ENCODE results near the gene B2M. TPM values are rescaled to one million over a fixed set of nuclear protein-coding genes. Genes with fewer than 3 reads are reported as not detected.
"Not testable (repeated sequence)": the region's sequence is repeated elsewhere in the genome, so short reads cannot be mapped to it uniquely, and the experiment has no call there.

The B2M gene
- total RNA-seq, 1 experiment from 2014 or later: 5,459 TPM

DNA sequence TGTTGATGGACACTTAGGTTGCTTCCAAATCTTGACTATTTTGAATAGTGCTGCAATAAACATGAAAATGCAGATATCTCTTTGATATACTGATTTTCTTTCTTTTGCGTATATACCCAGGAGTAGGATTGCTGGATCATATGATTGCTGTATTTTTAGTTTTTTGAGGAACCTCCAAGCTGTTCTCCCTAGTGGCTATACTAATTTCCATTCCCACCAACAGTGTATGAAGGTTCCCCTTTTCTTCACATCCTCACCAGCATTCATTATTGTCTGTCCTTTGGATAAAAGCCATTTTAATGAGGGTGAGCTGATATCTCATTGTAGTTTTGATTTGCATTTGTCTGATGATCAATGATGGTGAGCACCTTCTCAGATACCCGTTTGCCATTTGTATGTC is 12.7 kb upstream of the B2M start:
- no peak for DNase-seq (ENCODE audit: low spot score)

DNA sequence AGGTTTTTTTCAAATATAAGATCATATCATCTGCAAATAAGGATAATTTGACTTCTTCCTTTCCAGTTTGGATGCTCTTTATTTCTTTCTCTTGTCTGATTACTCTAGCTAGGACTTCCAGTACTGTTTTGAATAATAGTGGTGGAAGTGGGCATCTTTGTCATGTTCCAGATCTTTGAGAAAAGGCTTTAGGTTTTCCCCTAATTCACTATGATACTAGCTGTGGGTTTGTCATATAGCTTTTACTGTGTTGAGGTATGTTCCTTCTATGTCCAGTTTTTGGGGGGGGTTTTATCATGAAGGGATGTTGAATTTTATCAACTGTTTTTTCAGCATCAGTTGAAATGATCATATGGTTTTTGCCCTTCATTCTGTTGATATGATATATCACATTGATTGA is 10.6 kb upstream of the B2M start:
- DNase-seq (ENCODE audit: low spot score): not testable (repeated sequence)

DNA sequence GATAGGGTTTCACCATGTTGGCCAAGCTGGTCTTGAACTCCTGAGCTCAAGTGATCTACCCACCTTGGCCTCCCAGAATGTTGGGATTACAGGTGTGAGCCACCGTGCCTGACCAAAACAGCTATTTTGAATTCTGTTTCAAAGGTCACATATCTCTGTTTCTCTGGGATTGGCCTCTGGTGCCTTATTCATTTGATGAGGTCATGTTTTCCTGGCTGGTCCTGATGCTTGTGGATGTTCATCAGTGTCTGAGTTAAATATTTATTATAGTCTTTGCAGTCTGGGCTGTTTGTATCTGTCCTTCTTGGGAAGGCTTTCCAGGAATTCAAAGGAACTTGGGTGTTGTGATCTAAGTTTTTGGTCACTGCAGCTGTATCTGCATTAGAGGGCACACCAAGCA is 5.3 kb upstream of the B2M start:
- DNase-seq (ENCODE audit: low spot score): no peak

DNA sequence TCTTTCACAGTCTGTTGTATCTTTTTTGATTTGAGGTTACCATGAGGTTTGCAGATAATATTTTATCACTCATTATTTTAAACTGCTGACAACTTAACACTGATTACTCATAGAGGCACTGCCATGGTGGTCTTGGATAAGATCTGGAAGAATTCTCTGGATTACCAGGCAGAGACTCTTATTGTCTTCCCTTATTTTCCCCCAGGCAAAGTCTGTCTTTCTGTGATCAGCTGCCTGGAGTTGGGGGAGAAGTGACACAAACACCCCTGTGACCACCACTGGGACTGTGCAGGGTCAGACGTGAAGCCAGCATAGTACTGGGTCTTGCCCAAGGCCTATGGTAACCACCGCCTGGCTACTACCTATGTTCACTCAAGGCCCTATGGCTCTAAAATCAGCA is 4.9 kb upstream of the B2M start:
- no peak for DNase-seq (ENCODE audit: low spot score)

DNA sequence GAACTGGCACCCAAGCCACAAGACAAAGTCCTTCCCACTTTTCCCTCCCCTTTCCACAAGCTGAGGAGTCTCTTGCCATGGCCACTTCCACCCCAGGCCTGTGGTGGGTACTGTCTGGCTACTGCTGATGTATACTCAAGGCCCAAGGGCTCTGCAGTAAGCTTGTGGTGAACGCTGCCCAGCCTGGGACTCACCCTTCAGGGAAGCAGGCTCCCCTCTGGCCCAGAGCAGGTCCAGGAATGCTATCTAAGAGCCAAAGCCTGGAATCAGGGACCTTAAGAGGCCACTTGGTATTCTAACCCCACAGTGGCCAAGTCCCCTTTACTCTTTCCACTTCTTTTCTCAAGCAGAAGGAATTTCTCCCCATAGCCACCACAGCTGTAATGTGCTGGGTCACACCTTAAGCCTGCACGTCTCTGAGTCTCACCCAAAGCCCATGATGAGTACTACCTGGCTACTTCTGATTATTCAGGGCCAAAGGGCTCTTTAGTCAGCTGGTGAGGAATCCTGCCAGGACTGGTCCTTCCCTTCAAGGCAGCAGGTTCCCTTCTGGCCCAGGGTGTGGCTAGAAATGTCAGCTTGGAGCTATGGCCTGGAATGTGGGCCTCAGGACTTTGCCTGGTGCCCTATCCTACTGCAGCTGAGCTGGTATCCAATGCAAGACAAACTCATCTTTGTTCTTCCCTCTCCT is 4.2 kb upstream of the B2M start:
- no peak for DNase-seq (ENCODE audit: low spot score)

DNA sequence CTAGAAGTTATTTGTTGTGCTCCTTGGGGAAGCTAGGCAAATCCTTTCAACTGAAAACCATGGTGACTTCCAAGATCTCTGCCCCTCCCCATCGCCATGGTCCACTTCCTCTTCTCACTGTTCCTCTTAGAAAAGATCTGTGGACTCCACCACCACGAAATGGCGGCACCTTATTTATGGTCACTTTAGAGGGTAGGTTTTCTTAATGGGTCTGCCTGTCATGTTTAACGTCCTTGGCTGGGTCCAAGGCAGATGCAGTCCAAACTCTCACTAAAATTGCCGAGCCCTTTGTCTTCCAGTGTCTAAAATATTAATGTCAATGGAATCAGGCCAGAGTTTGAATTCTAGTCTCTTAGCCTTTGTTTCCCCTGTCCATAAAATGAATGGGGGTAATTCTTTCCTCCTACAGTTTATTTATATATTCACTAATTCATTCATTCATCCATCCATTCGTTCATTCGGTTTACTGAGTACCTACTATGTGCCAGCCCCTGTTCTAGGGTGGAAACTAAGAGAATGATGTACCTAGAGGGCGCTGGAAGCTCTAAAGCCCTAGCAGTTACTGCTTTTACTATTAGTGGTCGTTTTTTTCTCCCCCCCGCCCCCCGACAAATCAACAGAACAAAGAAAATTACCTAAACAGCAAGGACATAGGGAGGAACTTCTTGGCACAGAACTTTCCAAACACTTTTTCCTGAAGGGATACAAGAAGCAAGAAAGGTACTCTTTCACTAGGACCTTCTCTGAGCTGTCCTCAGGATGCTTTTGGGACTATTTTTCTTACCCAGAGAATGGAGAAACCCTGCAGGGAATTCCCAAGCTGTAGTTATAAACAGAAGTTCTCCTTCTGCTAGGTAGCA is 851 bp upstream of the B2M start:
- DNase-seq (ENCODE audit: low spot score): no peak

DNA sequence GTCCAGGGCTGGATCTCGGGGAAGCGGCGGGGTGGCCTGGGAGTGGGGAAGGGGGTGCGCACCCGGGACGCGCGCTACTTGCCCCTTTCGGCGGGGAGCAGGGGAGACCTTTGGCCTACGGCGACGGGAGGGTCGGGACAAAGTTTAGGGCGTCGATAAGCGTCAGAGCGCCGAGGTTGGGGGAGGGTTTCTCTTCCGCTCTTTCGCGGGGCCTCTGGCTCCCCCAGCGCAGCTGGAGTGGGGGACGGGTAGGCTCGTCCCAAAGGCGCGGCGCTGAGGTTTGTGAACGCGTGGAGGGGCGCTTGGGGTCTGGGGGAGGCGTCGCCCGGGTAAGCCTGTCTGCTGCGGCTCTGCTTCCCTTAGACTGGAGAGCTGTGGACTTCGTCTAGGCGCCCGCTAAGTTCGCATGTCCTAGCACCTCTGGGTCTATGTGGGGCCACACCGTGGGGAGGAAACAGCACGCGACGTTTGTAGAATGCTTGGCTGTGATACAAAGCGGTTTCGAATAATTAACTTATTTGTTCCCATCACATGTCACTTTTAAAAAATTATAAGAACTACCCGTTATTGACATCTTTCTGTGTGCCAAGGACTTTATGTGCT is 527 bp downstream of the B2M start:
- no peak for DNase-seq (ENCODE audit: low spot score)

DNA sequence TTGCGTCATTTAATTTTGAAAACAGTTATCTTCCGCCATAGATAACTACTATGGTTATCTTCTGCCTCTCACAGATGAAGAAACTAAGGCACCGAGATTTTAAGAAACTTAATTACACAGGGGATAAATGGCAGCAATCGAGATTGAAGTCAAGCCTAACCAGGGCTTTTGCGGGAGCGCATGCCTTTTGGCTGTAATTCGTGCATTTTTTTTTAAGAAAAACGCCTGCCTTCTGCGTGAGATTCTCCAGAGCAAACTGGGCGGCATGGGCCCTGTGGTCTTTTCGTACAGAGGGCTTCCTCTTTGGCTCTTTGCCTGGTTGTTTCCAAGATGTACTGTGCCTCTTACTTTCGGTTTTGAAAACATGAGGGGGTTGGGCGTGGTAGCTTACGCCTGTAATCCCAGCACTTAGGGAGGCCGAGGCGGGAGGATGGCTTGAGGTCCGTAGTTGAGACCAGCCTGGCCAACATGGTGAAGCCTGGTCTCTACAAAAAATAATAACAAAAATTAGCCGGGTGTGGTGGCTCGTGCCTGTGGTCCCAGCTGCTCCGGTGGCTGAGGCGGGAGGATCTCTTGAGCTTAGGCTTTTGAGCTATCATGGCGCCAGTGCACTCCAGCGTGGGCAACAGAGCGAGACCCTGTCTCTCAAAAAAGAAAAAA is 1.2 kb downstream of the B2M start:
- peak; percentile 89 for DNase-seq (ENCODE audit: low spot score)

DNA sequence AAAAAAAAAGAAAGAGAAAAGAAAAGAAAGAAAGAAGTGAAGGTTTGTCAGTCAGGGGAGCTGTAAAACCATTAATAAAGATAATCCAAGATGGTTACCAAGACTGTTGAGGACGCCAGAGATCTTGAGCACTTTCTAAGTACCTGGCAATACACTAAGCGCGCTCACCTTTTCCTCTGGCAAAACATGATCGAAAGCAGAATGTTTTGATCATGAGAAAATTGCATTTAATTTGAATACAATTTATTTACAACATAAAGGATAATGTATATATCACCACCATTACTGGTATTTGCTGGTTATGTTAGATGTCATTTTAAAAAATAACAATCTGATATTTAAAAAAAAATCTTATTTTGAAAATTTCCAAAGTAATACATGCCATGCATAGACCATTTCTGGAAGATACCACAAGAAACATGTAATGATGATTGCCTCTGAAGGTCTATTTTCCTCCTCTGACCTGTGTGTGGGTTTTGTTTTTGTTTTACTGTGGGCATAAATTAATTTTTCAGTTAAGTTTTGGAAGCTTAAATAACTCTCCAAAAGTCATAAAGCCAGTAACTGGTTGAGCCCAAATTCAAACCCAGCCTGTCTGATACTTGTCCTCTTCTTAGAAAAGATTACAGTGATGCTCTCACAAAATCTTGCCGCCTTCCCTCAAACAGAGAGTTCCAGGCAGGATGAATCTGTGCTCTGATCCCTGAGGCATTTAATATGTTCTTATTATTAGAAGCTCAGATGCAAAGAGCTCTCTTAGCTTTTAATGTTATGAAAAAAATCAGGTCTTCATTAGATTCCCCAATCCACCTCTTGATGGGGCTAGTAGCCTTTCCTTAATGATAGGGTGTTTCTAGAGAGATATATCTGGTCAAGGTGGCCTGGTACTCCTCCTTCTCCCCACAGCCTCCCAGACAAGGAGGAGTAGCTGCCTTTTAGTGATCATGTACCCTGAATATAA is 2.0 kb downstream of the B2M start:
- no peak for DNase-seq (ENCODE audit: low spot score)

DNA sequence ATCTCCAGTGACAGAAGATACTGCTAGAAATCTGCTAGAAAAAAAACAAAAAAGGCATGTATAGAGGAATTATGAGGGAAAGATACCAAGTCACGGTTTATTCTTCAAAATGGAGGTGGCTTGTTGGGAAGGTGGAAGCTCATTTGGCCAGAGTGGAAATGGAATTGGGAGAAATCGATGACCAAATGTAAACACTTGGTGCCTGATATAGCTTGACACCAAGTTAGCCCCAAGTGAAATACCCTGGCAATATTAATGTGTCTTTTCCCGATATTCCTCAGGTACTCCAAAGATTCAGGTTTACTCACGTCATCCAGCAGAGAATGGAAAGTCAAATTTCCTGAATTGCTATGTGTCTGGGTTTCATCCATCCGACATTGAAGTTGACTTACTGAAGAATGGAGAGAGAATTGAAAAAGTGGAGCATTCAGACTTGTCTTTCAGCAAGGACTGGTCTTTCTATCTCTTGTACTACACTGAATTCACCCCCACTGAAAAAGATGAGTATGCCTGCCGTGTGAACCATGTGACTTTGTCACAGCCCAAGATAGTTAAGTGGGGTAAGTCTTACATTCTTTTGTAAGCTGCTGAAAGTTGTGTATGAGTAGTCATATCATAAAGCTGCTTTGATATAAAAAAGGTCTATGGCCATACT is 4.0 kb downstream of the B2M start:
- DNase-seq (ENCODE audit: low spot score): no peak

DNA sequence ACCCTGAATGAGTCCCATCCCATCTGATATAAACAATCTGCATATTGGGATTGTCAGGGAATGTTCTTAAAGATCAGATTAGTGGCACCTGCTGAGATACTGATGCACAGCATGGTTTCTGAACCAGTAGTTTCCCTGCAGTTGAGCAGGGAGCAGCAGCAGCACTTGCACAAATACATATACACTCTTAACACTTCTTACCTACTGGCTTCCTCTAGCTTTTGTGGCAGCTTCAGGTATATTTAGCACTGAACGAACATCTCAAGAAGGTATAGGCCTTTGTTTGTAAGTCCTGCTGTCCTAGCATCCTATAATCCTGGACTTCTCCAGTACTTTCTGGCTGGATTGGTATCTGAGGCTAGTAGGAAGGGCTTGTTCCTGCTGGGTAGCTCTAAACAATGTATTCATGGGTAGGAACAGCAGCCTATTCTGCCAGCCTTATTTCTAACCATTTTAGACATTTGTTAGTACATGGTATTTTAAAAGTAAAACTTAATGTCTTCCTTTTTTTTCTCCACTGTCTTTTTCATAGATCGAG is 4.5 kb downstream of the B2M start:
- no peak for DNase-seq (ENCODE audit: low spot score)

DNA sequence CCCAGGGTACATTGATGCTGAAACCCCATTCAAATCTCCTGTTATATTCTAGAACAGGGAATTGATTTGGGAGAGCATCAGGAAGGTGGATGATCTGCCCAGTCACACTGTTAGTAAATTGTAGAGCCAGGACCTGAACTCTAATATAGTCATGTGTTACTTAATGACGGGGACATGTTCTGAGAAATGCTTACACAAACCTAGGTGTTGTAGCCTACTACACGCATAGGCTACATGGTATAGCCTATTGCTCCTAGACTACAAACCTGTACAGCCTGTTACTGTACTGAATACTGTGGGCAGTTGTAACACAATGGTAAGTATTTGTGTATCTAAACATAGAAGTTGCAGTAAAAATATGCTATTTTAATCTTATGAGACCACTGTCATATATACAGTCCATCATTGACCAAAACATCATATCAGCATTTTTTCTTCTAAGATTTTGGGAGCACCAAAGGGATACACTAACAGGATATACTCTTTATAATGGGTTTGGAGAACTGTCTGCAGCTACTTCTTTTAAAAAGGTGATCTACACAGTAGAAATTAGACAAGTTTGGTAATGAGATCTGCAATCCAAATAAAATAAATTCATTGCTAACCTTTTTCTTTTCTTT is 5.8 kb downstream of the B2M start:
- DNase-seq (ENCODE audit: low spot score): no peak

DNA sequence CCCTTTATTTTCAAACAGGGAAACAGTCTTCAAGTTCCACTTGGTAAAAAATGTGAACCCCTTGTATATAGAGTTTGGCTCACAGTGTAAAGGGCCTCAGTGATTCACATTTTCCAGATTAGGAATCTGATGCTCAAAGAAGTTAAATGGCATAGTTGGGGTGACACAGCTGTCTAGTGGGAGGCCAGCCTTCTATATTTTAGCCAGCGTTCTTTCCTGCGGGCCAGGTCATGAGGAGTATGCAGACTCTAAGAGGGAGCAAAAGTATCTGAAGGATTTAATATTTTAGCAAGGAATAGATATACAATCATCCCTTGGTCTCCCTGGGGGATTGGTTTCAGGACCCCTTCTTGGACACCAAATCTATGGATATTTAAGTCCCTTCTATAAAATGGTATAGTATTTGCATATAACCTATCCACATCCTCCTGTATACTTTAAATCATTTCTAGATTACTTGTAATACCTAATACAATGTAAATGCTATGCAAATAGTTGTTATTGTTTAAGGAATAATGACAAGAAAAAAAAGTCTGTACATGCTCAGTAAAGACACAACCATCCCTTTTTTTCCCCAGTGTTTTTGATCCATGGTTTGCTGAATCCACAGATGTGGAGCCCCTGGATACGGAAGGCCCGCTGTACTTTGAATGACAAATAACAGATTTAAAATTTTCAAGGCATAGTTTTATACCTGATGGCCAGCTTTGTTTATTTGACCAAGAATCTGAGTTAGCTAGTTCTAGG is 7.0 kb downstream of the B2M start:
- no peak for DNase-seq (ENCODE audit: low spot score)

DNA sequence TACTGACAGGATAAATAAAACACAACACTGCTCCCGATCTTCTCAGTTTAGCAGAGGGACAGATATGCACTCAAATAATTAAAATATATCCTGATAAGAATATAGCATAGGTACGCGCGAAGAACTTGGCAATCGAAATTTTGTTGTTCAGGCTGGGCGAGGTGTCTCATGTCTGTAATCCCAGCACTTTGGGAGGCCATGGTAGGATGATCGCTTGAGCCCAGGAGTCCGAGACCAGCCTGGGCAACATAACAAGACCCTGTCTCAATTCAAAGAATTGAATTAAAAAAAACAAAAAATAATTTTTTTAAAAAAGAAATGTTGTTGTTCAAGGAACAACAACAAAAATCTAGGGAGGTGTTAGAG is 7.6 kb downstream of the B2M start:
- no peak for DNase-seq (ENCODE audit: low spot score)

DNA sequence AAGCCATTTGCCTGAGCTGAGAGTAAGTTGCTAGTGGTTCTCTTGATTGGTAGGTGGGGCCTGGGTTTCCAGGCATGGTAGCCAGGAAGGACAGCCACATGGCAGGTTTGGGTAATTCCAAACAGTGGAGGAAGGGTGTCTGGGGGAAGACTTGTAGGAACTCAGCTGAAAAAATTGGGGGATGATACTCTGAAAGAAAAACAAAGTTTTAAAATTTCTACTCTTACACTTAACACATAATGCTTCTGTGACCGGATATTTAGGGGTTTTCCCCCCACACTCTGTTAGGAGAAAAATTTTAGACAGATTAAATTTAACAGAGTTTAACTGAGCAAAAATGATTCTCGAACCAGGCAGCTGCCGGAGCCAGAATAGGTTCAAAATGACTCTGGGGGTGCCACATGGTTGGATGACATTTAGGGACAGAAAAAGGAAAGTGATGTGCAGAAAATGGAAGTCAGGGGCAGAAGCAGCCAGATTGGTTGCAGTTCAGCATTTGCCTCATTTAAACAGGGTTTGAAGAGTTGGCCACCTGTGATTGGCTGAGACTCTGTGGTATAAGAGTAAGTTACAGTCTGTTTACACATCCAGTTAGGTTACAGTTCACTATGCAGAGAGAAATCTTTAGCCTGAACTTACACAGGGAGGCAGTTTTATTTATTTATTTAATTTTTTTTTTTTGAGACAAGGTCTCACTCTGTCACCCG is 8.1 kb downstream of the B2M start:
- DNase-seq (ENCODE audit: low spot score): peak; percentile 75

DNA sequence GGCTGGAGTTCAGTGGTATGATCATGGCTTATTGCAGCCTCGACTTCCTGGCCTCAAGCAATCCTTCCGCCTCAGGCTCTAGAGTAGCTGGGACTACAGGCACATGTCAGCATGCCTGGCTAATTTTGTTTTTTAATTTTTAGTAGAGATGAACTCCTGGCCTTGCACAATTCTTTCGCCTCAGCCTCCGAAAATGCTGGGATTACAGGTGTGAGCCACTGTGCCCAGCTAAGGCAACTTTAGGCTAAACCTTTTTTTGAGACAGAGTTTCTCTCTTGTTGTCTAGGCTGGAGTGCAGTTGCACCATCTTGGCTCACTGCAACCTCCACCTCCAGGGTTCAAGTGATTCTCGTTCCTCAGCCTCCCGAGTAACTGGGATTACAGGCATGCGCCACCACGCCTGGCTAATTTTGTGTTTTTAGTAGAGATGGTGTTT is 8.7 kb downstream of the B2M start:
- not testable (repeated sequence) for DNase-seq (ENCODE audit: low spot score)

DNA sequence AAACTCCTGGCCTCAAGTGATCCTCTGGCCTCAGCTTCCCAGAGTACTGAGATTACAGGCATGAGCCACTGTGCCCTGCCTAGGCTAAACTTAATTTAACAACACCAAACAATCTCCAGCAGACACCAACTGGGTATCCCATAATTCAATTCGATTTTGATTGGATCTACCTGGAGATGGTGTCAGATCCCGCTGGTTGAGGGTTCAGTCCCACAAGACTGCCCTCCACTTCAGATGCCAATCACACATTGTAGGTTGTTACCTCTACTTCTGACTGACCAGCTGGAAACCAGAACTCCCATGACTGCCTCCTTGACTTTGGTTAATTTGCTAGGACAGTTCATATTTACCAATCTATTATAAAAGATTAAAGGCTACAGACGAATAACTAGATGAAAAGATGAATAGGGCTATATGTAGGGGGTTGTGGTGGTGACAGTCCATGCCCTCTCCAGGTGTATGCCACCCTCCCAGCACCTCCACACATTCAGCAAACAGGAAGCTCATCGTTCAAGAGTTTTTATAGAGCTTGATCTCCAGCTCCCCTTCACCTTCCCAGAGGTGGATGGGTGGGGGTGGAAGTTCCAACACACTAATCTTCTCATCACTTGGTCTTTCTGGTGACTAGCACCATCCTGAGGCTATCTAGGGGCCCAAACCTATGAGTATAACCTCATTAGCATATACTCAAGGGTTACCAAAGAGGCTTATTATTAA is 9.3 kb downstream of the B2M start:
- no peak for DNase-seq (ENCODE audit: low spot score)

DNA sequence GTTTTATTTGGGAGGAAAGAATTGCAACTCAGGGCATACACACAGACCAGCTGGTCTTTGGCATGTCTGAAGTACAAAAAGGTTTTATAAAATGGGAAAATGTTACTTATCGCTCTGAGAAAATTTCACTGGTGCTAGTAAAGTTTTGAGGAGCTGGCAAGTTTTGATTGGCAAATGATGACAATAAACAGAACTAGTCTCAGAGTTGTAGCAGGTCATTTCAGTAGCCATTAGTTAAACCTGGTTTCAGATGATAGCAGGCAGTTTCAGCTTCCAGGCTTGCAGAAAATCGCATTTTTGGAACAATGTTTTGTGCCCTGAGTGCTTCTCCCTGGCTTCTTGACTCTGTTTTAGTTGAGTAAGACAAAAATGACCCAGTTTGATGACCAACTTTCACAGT is 10.7 kb downstream of the B2M start:
- no peak for DNase-seq (ENCODE audit: low spot score)
